ENCODE results near the gene ACTRT2. TPM values are rescaled to one million over a fixed set of nuclear protein-coding genes. Genes with fewer than 3 reads are reported as not detected.

Gene ACTRT2
- total and polyA plus RNA-seq, 2 of the 8 experiments (the other 6 are each of a cell fraction or from before 2014, with no cell fraction given) = not detected

GRCh38 chr1:3032371-3033039 lies 11.2 kb downstream of the ACTRT2 start:
- Histone ChIP-seq H2BK5ac (ENCODE audit: low read depth, low read length) (no peak overlapping the region), H2BK15ac (ENCODE audit: low read length) (no peak overlapping the region), H2BK12ac (ENCODE audit: low read depth, low read length) (no peak overlapping the region), H3K56ac (replicated peaks; ENCODE audit: insufficient read length, low read depth, low read length) (no peak overlapping the region), H3K14ac (ENCODE audit: insufficient read length) (no peak overlapping the region), H3K9ac (replicated peaks in 1 of 4; ENCODE audit: extremely low read depth in 1 of 4, low read depth in 3 of 4, low read length in 3 of 4) (no peak overlapping the region), H2BK20ac (ENCODE audit: low read length) (no peak overlapping the region), H2AFZ (ENCODE audit: low read length) (no peak overlapping the region), H3K4me1 (replicated peaks in 1 of 4; ENCODE audit: control insufficient read depth in 3 of 4, insufficient read depth in 4 of 4, low read length in 3 of 4) (no peaks in the 10 kb centered on the region; a peak in 1 of 7 replicates), H4K20me1 (replicated peaks in 1 of 2; ENCODE audit: control insufficient read depth in 1 of 2, insufficient read depth in 2 of 2, low read length in 2 of 2) (no peaks in the 10 kb centered on the region), H4K5ac (ENCODE audit: insufficient read length, low read depth, low read length) (no peak overlapping the region), H2AK5ac (ENCODE audit: low read depth, low read length) (no peak overlapping the region), H4K8ac (ENCODE audit: extremely low read depth, insufficient read depth, low read length) (no peak overlapping the region), H3K23ac (ENCODE audit: insufficient read length) (no peak overlapping the region), H3K36me3 (ENCODE audit: control insufficient read depth in 2 of 4, insufficient read depth in 4 of 4, low read length in 3 of 4) (no peaks in the 10 kb centered on the region; a peak in 1 of 8 replicates), H3K4ac (replicated peaks; ENCODE audit: insufficient read length, low read depth, low read length) (no peak overlapping the region), H3K4me3 (ENCODE audit: extremely low read depth in 1 of 4, insufficient read depth in 2 of 4, low read depth in 3 of 4, low read length in 4 of 4) (no peak overlapping the region), H2BK120ac (replicated peaks; ENCODE audit: low read depth, low read length) (no peak overlapping the region), H3K27me3 (replicated peaks in 1 of 4; ENCODE audit: control insufficient read depth in 3 of 4, extremely low read depth in 1 of 4, insufficient read depth in 3 of 4, low read length in 3 of 4) (no peaks in the 10 kb centered on the region), H4K91ac (replicated peaks; ENCODE audit: insufficient read length, low read length) (no peak overlapping the region), H3K79me1 (ENCODE audit: low read depth, low read length) (no peaks in the 10 kb centered on the region), H3K4me2 (ENCODE audit: insufficient read depth in 1 of 2, low read depth in 2 of 2, low read length in 2 of 2) (no peak overlapping the region), H3K79me2 (ENCODE audit: control insufficient read depth in 1 of 2, insufficient read depth in 2 of 2, low read length in 2 of 2) (no peaks in the 10 kb centered on the region), H3K23me2 (ENCODE audit: low read depth, low read length) (no peaks in the 10 kb centered on the region), H3K9me3 (ENCODE audit: insufficient read depth in 2 of 2, low read depth in 1 of 2, low read length in 1 of 2) (peaks cover 71 to 100% of the 10 kb centered on the region in 2 experiments), H3K18ac (ENCODE audit: extremely low read depth, low read length) (no peak overlapping the region), H3K27ac (ENCODE audit: low read depth, low read length) (no peak overlapping the region)
- 96% methylated on average over 18 of the region's 21 CpGs; no CpG with 5 or more reads in 1 of the 2 experiments for WGBS, 2 experiments (ENCODE audit: extremely low coverage in 1 of 2, insufficient coverage in 1 of 2, insufficient read length in 1 of 2, insufficient replicate concordance in 2 of 2, low coverage in 1 of 2, low lambda C conversion rate in 2 of 2, missing lambda C conversion rate in 1 of 2)
- POLR2A ChIA-PET (ENCODE audit: partially characterized antibody) = no interaction called here
- CTCF ChIA-PET (ENCODE audit: partially characterized antibody) = no interaction called here
- DNase-seq (ENCODE audit: low read depth in 1 of 2, low spot score in 2 of 2) (no peak), FAIRE-seq (no peak)
- TF ChIP-seq CBX5 (IDR thresholded peaks at IDR 0.05; ENCODE audit: low read depth, low read length) = no peak
- no peak for TF ChIP-seq SIX5 (IDR thresholded peaks at IDR 0.05; ENCODE audit: low read depth, low read length)
- no peak for TF ChIP-seq RNF2 (IDR thresholded peaks at IDR 0.05; ENCODE audit: borderline replicate concordance, low read depth, low read length, missing control alignments, poor library complexity, severe bottlenecking)
- no peak for TF ChIP-seq CEBPB (IDR thresholded peaks at IDR 0.05; ENCODE audit: low read depth, low read length)
- TF ChIP-seq CBX8 (IDR thresholded peaks at IDR 0.05; ENCODE audit: borderline replicate concordance, low read depth, low read length) = no peak
- no peak for TF ChIP-seq JUND (IDR thresholded peaks at IDR 0.05; ENCODE audit: low read length)

All from H1 (cell line).